Fibroblast of pulmonary artery (primary cell): ENCODE data around the gene OR1D5.
"Not testable (repeated sequence)": the region's sequence is repeated elsewhere in the genome, so short reads cannot be mapped to it uniquely, and the experiment has no call there.

ENCODE experiments used
- DNase-seq: peaks from one replicate; pipeline ENCODE4 v3.0.0-alpha.2; 2010; ENCODE audit warnings: low read depth
- H3K4me3 ChIP-seq: replicated peaks from 2 replicates; pipeline ENCODE4 v1.5.1; 2011; ENCODE audit warnings: low read depth, mild to moderate bottlenecking, control low read depth, low read length, moderate library complexity
- TF ChIP-seq, protein P1 (sequence below): IDR thresholded peaks from 2 replicates; pipeline ENCODE4 v1.5.1; 2011; ENCODE audit warnings: mild to moderate bottlenecking, control low read depth, low read length, inconsistent platforms; ENCODE audit errors: missing control alignments

OR1D5 gene, protein sequence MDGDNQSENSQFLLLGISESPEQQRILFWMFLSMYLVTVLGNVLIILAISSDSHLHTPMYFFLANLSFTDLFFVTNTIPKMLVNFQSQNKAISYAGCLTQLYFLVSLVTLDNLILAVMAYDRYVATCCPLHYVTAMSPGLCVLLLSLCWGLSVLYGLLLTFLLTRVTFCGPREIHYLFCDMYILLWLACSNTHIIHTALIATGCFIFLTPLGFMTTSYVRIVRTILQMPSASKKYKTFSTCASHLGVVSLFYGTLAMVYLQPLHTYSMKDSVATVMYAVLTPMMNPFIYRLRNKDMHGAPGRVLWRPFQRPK

DNA sequence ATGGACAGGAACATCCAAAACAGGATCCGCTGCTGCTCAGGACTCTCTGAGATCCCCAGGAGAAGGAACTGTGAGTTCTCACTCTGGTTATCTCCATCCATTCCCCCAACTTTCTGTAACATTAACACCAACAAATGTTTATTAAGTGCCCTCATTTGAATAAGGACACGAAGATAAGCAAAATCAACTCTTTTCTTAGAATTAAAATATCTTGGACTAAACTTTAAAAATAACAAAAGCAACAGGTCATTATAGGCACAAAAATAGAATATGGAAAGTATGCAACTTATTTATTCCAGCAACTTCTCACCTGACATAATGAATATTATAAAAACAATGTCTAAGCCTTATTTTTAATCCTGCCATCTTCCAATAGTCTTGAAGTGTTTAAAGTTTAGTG lies at the start of gene OR1D5:
Gene OR1D5, minus strand, starts transcription at position 101 of the 400 bp plus-strand sequence. Its CDS starts 0 bp downstream, at position 101.
- DNase-seq, H3K4me3 ChIP-seq: not testable (repeated sequence)

DNA sequence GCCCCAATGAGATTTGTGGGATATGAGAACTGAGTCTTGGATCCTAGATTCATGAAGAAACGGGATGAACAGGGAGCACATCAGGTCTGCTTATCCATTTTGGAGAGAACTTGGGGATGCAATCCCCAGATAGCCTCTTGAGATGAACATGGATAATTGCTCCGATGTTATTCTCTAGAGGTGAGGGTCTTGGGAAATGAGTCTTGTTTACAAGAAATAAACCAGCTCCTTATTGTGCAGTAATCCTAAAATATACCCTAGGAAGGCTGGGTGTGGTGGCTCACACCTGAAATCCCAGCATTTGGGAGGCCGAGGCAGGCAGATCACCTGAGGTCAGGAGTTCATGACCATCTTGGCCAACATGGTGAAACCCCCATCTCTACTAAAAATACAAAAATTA lies 40.9 kb upstream of the OR1D5 start, which contains the start of gene OR1D2:
Gene OR1D2, minus strand, starts transcription at position 101 of the 400 bp plus-strand sequence. CDS start 11,426 bp downstream, outside the sequence.
- no peak for DNase-seq
- TF ChIP-seq, protein P1, sequence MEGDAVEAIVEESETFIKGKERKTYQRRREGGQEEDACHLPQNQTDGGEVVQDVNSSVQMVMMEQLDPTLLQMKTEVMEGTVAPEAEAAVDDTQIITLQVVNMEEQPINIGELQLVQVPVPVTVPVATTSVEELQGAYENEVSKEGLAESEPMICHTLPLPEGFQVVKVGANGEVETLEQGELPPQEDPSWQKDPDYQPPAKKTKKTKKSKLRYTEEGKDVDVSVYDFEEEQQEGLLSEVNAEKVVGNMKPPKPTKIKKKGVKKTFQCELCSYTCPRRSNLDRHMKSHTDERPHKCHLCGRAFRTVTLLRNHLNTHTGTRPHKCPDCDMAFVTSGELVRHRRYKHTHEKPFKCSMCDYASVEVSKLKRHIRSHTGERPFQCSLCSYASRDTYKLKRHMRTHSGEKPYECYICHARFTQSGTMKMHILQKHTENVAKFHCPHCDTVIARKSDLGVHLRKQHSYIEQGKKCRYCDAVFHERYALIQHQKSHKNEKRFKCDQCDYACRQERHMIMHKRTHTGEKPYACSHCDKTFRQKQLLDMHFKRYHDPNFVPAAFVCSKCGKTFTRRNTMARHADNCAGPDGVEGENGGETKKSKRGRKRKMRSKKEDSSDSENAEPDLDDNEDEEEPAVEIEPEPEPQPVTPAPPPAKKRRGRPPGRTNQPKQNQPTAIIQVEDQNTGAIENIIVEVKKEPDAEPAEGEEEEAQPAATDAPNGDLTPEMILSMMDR = no peak
- no peak within 1 kb of the TSS for H3K4me3 ChIP-seq

DNA sequence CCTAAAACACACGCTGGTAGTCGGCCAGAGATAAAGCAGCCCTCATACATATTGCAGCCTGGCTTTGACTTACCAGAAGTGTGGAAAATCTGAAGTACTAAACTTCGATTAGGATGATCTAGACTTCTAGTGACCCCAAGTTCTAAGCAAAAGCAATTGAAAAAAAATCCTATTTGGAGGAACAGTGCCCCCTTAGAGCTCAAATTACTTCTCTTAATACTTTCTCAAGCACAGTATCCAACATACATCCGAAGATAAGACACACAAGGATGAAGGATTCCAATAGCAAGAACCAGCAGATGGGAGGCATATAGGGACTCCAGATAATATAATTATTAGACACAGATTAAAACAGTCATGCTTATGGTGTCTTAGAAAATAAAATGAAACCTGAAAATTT lies 10.4 kb upstream of the OR1D5 start:
- not testable (repeated sequence) for DNase-seq, H3K4me3 ChIP-seq

DNA sequence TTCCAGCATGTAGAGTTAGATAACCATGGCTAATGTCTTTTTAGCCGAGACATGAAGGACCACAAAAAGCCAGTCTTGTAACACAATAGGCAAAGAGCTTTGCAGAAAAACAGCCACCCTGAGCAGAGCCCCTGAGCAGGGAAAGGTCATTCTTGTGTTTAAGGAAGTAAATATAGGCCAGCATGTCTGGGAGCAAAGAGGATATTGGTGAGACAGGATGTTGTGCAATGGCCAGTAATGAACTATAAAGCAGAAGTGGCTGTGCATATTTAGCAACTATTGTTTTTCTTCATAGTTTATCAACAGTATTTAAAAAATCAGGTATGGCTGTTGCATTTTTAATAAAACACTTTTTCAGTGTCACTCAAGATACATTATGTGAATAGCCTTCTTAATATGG lies 1.8 kb upstream of the OR1D5 start:
- peak; percentile 41 for DNase-seq
- not testable (repeated sequence) for H3K4me3 ChIP-seq

DNA sequence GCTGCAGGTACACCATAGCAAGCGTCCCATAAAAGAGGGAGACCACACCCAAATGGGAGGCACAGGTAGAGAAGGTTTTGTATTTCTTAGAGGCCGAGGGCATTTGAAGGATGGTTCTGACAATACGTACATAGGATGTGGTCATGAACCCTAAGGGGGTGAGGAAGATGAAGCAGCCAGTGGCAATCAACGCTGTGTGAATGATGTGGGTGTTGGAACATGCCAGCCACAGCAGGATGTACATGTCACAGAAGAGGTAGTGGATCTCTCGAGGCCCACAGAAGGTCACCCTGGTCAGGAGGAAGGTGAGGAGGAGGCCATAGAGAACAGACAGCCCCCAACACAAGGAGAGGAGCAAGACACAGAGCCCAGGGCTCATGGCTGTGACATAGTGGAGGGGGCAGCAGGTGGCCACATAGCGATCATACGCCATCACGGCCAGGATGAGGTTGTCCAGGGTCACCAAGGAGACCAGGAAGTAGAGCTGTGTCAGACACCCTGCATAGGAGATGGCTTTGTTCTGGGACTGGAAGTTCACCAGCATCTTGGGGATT lies 506 bp downstream of the OR1D5 start:
- H3K4me3 ChIP-seq, DNase-seq: not testable (repeated sequence)

DNA sequence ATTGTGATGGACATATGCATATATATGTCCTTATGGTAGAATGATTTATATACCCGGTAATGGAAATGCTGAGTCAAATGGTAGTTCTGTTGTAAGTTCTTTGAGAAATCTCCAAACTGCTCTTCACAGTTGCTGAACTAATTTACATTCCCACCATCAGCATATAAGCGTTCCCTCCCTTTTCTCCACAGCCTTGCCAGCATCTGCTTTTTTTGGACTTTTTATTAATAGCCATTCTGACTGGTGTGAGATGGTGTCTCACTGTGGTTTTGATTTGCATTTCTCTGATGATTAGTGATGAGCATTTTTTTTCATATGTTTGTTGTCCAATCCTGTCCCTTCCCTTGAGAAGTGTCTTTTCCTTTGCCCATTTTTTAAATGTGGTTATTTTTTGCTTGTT lies 8.5 kb downstream of the OR1D5 start:
- not testable (repeated sequence) for H3K4me3 ChIP-seq

DNA sequence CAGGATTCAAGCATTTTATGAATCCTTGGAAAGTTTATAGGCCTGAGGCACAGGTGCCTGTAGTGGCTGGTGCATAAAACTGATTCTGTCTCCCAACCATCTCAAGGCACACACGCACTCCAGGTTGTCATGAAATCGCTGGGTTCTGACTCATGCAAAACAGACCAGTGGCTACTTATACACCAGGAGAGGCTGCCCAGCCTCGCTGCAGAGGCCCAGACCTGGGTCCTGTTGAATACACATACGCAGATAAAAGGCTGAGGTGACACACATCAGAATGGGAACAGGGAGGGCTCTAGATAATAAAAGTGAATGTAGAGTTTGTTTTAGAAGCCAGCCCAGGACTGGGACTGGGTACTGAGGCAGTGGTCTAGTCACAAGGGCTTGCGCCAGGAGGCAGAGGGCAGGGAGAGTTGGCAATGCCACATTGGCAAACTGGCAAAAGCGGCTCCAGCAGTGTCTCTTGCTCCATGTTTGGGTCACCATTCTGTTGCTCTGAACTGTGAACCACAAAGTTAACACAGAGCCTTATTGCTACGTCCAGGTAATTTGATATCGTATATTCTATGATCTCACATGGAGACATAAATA lies 13.6 kb downstream of the OR1D5 start:
- DNase-seq = no peak
- peak overlapping the region; percentile 85 for H3K4me3 ChIP-seq
- TF ChIP-seq, protein P1 = no peak

More for the DNA sequence above, 8.5 kb downstream of the OR1D5 start:
- not testable (repeated sequence) for DNase-seq

DNA sequence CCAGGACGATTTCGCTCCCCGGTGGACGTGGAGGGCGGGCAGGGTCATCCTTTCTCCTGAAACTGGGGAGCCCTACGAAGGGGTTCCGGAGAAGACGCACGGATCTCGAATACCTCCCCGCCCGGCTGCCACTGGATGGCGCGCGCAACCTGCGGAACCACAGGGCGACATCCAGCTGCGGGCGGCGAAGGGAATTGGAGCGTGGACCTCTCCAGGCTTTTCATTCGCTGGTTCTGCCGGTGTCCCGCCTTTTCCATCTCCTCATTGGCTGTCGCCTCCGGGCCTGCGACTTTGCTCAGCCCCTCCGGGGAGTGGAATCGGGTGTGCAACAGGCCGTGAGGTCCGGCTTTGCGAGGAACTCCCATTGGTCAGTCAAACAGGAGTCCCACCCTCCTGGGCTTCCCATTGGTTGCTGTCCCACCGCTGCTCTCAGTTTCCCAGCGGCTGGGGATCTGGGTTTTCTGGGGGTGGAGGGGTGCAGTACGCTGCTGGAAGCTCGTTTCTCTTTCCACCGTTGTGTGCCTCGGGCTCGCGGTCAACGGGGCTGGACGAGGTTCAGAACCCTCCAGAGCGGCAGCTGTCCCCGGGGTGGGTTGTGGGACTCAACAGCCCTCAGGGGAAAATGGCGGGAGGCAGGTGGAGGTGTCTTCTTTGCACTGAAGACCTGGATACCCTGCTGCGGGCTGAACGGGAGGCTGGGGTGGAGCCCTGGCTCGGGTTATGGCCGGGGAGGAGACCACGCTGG lies 14.5 kb downstream of the OR1D5 start:
- peak; percentile 99 for DNase-seq
- peak overlapping the region; percentile 85 for H3K4me3 ChIP-seq
- TF ChIP-seq, protein P1 = peak; percentile 60

DNA sequence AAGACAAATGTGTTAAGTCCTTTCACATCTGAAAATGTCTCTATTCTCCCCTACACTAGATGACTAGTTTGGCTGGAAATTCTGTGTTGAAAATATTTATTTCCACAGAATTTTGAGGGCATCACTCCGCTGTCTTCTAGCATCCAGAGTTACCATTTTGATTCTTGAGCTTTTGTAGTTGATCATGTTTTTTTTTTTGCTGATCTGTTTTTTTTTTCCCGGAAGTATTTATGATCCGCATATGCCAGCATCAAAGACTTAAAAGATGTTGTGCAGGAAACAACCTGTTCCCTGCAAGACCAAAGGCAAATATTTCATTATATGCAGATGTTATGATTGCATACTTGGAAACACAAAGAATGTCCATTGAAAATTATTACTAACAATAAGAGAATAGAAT lies 16.7 kb downstream of the OR1D5 start:
- no peak for DNase-seq
- TF ChIP-seq, protein P1 = no peak
- H3K4me3 ChIP-seq = no peak overlapping the region
